Islet of Langerhans (tissue), 1 donor: ENCODE data around the gene IVNS1ABP.
"Not testable (repeated sequence)": the region's sequence is repeated elsewhere in the genome, so short reads cannot be mapped to it uniquely, and the experiment has no call there.

ENCODE experiments used
- FAIRE-seq: peaks from one replicate; lab custom pipeline; 2011; peaks lifted over from hg19 to GRCh38; lab: Jason Lieb, UNC

The IVNS1ABP gene

GRCh38 chr1:185252404-185252803 is 64.6 kb downstream of the IVNS1ABP start:
- FAIRE-seq = not testable (repeated sequence)

GRCh38 chr1:185251928-185252327 is 65.1 kb downstream of the IVNS1ABP start:
- not testable (repeated sequence) for FAIRE-seq

GRCh38 chr1:185250063-185250462 is 67.0 kb downstream of the IVNS1ABP start:
- FAIRE-seq = no peak

- FAIRE-seq = no peak
Observed at GRCh38 chr1:185249563-185249962, 67.5 kb downstream of the IVNS1ABP start.
